Endodermal cell (in vitro differentiated cells): ENCODE measurements around the gene ZNF341. TPM values are rescaled to one million over a fixed set of nuclear protein-coding genes. Genes with fewer than 3 reads are reported as not detected.

ENCODE experiments used
- DNase-seq: peaks from one replicate; pipeline ENCODE4 v3.0.0-alpha.2; 2017
- H3K27ac ChIP-seq: 2 replicates; pipeline ENCODE4 v1.5.1; 2013; ENCODE audit warnings: mild to moderate bottlenecking, low read depth, low read length, moderate library complexity
- H3K27me3 ChIP-seq: 2 replicates; pipeline ENCODE4 v1.6.1; 2013; ENCODE audit warnings: mild to moderate bottlenecking, low read length, moderate library complexity; ENCODE audit not compliant: insufficient read depth, control insufficient read depth, poor library complexity, severe bottlenecking
- H3K36me3 ChIP-seq: 2 replicates; pipeline ENCODE4 v1.7.0; 2013; ENCODE audit warnings: mild to moderate bottlenecking, low read length, moderate library complexity; ENCODE audit not compliant: control insufficient read depth, insufficient read depth
- H3K4me1 ChIP-seq: one replicate; pipeline ENCODE4 v1.7.0; 2013; ENCODE audit warnings: low read length; ENCODE audit not compliant: control insufficient read depth, insufficient read depth
- H3K4me3 ChIP-seq: 2 replicates; pipeline ENCODE4 v1.5.1; 2013; ENCODE audit warnings: mild to moderate bottlenecking, low read length, moderate library complexity
- H3K9ac ChIP-seq: 2 replicates; pipeline ENCODE4 v1.6.1; 2013; ENCODE audit warnings: mild to moderate bottlenecking, low read length, moderate library complexity; ENCODE audit not compliant: poor library complexity, severe bottlenecking; ENCODE audit errors: extremely low read depth
- H3K9me3 ChIP-seq: 2 replicates; pipeline ENCODE4 v1.6.1; 2013; ENCODE audit warnings: mild to moderate bottlenecking, low read length, moderate library complexity; ENCODE audit not compliant: control insufficient read depth
- H3K27ac Mint-ChIP-seq: 2 replicates; pipeline ENCODE4 v1.8.0; 2020; ENCODE audit warnings: mixed read lengths
- H3K27me3 Mint-ChIP-seq: 2 replicates; pipeline ENCODE4 v1.8.0; 2021; ENCODE audit warnings: mild to moderate bottlenecking, mixed read lengths; ENCODE audit not compliant: insufficient read depth
- H3K36me3 Mint-ChIP-seq: 2 replicates; pipeline ENCODE4 v1.8.0; 2020; ENCODE audit warnings: low read depth, mixed read lengths
- H3K4me1 Mint-ChIP-seq: 2 replicates; pipeline ENCODE4 v1.8.0; 2020; ENCODE audit warnings: mixed read lengths
- H3K4me3 Mint-ChIP-seq: 2 replicates; pipeline ENCODE4 v1.8.0; 2020; ENCODE audit warnings: mild to moderate bottlenecking, moderate library complexity, mixed read lengths
- H3K9me3 Mint-ChIP-seq: 2 replicates; pipeline ENCODE4 v1.8.0; 2020; ENCODE audit warnings: mild to moderate bottlenecking, mixed read lengths
- whole genome bisulfite sequencing, 2 experiments: methylation state at CpG; one replicate each; pipeline versions ENCODE4 v1.1.5 to v1.1.7; 2013; ENCODE audit warnings: missing lambda C conversion rate in 2 of 2, mixed read lengths in 1 of 2; ENCODE audit not compliant: insufficient coverage in 1 of 2, insufficient read length in 1 of 2; 5-methylcytosine and 5-hydroxymethylcytosine counted together
- long read RNA-seq, 4 experiments: library from polyadenylated mRNA in 2 of 4; library from RNA in 1 of 4; library from capped mRNA in 1 of 4; stranded (forward) in 3 of 4; unstranded in 1 of 4; transcript quantifications; one replicate each; pipeline ENCODE4 v2.0.0, GENCODE V29; 2020 to 2021; ENCODE audit warnings: inconsistent platforms in 1 of 4
- polyA plus RNA-seq, 2 experiments: library from polyadenylated mRNA; stranded (reverse); fragments of 50-300 nt; gene quantifications; one replicate each; pipeline ENCODE4 v1.2.3, GENCODE V29; 2013
- total RNA-seq, 2 donors: library from RNA; stranded (reverse); fragmentation: NEBNext Ultra II Directional in 1 of 2; extraction: Animal tissue kit (Norgen Biotek cat#: 25700) in 1 of 2; gene quantifications; 2 replicates in 1 of 2; 3 replicates in 1 of 2; pipeline ENCODE4 v1.2.1, GENCODE V29; 2021
- TF ChIP-seq, protein P1 (sequence below): fragments of 200-600 bp; sonication (generic); conservative IDR thresholded peaks from 2 replicates; pipeline ENCODE4 v1.5.0; 2021; ENCODE audit warnings: antibody characterized with exemption, mild to moderate bottlenecking

The ZNF341 gene
- total RNA-seq, result 1 to 10 TPM; 5.4 to 6.5 TPM
- 4.3 TPM for polyA plus RNA-seq (2013, experiment 1 of 2)
- 3.7 TPM for polyA plus RNA-seq (2013, experiment 2 of 2)
- long read RNA-seq, experiment 1, result 0 reads
- long read RNA-seq, experiment 2, transcript ZNF341-201 (15 exons, 3,661 nt), result major isoform, 8 of 17 reads
- long read RNA-seq, experiment 2, partial matches to known transcripts, result 2 of 17 reads
- long read RNA-seq, experiment 2, other reads (novel, unspliced or antisense), result 2 of 17 reads
- long read RNA-seq, experiment 3, transcript ZNF341-201 (15 exons, 3,661 nt), result major isoform, 21 of 38 reads
- long read RNA-seq, experiment 3, transcript ZNF341-202 (15 exons, 3,579 nt), result minor isoform, 10 of 38 reads
- long read RNA-seq, experiment 3, partial matches to known transcripts, result 1 of 38 reads
- long read RNA-seq, experiment 3, other reads (novel, unspliced or antisense), result 6 of 38 reads
- long read RNA-seq, experiment 4, result 0 reads

DNA sequence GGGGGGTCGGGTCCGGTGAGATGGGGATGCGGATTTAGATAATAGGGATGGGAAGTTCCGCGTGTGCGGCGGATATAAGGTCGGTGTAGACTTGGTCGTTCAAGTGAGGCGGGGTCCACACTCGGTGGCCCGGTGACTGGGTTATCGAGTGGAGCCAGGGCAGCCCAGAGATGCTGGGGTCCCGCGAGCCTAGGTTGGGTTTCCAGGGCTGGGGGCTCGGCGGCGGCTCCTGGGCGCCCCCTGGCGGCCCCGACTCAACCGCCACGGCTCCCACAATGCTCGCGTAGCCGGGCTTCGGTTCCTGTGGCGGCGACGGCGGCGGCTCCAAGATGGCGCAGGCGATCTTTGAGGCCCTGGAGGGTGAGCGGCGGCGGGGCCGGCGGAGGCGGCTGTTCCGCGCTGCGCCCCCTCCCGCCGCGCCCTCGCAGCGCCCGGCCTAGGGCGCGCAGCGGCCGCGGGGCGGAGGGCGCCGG lies at the start of gene ZNF341:
Gene ZNF341 (plus strand): TSS at position 304 of the 473 bp plus-strand sequence. CDS start 26 bp downstream, at position 330.
- peaks cover 13% of the 10 kb centered on the region for H3K36me3 Mint-ChIP-seq
- H3K27ac ChIP-seq, result peak within 1 kb of the TSS; percentile 80
- no peaks in the 10 kb centered on the region for H3K27me3 ChIP-seq
- DNase-seq, result peak; percentile 96
- peak within 1 kb of the TSS; percentile 43 for H3K9ac ChIP-seq
- H3K4me1 ChIP-seq, result no peaks in the 10 kb centered on the region
- peak within 1 kb of the TSS; percentile 82 for H3K27ac Mint-ChIP-seq
- H3K9me3 Mint-ChIP-seq, result peaks cover 17% of the 10 kb centered on the region
- peaks cover 1% of the 10 kb centered on the region for H3K36me3 ChIP-seq
- peaks cover 17% of the 10 kb centered on the region for H3K9me3 ChIP-seq
- TF ChIP-seq, protein P1, sequence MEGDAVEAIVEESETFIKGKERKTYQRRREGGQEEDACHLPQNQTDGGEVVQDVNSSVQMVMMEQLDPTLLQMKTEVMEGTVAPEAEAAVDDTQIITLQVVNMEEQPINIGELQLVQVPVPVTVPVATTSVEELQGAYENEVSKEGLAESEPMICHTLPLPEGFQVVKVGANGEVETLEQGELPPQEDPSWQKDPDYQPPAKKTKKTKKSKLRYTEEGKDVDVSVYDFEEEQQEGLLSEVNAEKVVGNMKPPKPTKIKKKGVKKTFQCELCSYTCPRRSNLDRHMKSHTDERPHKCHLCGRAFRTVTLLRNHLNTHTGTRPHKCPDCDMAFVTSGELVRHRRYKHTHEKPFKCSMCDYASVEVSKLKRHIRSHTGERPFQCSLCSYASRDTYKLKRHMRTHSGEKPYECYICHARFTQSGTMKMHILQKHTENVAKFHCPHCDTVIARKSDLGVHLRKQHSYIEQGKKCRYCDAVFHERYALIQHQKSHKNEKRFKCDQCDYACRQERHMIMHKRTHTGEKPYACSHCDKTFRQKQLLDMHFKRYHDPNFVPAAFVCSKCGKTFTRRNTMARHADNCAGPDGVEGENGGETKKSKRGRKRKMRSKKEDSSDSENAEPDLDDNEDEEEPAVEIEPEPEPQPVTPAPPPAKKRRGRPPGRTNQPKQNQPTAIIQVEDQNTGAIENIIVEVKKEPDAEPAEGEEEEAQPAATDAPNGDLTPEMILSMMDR, result peak; percentile 100
- peak within 1 kb of the TSS; percentile 83 for H3K4me3 ChIP-seq
- no peaks in the 10 kb centered on the region for H3K27me3 Mint-ChIP-seq
- peaks cover 19% of the 10 kb centered on the region for H3K4me1 Mint-ChIP-seq
- peak within 1 kb of the TSS; percentile 57 for H3K4me3 Mint-ChIP-seq
- 5 to 8% methylated on average over 6 to 57 of the region's 57 CpGs for WGBS, 2 experiments

DNA sequence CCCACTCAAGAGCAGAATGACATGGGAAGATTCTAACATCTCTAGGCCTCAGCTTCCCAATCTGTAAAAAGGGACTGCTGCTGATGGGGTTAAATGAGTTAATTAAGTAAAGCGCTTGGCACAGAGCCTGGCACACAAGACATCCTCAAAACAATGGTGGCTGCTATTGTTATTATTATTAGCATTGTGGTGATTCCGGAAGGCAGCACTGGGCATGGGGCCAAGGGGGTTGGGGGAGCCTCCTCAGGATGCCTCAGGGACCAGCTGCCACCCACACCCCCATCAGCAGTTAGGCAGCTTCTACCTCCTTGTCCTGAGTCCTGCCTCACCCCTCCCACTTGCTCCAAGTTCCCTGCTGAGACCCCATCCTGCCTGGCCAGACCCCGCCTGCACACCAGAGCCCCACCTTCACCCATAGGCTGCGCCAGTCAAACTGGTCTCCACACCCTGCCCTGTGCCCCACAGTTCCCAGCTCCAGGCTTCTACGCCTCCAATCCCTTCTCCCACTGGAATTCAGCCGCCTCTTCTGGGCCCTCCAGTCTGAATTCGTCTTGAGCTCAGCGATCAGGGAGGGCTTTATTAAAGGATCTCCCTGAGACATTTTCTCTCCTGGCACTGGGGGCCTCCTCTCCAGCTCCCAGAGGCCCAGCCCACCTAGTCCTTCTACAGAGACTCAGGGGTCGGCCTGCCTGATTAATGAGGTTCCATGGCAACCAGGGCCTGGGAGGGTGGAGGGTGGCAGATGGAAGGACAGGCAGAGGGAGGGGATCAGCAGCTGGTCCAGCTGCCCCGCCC lies 47.1 kb upstream of the ZNF341 start:
- Mint-ChIP-seq H3K4me1 (peaks cover 28% of the 10 kb centered on the region), H3K27ac (peak overlapping the region; percentile 91), H3K27me3 (peaks cover 3% of the 10 kb centered on the region), H3K4me3 (peak overlapping the region; percentile 79), H3K36me3 (peaks cover under 1% of the 10 kb centered on the region), H3K9me3 (no peaks in the 10 kb centered on the region)
- Histone ChIP-seq H3K27ac (peak overlapping the region; percentile 79), H3K4me3 (peak overlapping the region; percentile 88), H3K9me3 (no peaks in the 10 kb centered on the region), H3K9ac (peak overlapping the region; percentile 57), H3K4me1 (peaks cover 6% of the 10 kb centered on the region), H3K36me3 (peaks cover 7% of the 10 kb centered on the region), H3K27me3 (no peaks in the 10 kb centered on the region)
- TF ChIP-seq, protein P1, result no peak
- peak; percentile 83 for DNase-seq
- 48 to 57% methylated on average over 5 to 10 of the region's 10 CpGs for WGBS, 2 experiments

DNA sequence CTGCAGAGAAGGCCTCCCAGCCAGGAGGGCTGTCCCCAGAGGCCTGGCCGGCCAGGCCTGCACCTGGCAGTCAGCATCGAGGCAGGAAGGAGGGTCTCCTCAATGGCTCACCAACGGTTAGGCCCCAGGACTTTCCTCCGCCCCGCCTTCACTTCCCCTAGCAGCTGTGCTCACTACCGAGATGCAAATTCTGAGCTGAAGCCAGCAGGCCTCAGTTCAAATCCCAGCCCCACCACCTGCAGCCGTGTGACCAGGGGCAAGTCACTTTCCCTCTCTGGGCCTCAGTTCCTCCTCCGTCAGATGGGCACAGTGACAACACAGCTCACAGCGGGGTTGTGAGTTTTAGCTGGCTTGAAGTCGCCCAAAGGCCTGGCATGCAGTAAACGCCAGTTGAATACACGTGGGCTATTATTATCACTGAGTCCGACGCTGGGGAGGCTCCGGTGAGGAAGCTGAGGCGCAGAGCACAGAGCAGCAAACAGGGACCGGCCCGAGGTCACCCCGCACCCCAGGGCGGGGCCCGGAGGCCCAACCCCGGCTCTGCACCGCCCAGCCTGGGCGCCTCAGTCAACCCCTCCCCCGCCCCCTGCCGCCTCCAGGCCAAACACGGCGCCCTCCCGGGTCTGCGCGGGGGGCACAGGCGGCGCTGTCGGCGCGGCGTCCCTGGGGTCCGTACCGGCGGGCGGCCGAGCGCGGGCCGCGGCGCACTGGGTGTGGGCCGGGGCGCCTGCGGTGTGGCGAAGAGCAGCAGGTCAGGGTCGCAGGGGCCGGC lies 46.3 kb upstream of the ZNF341 start:
- H3K36me3 Mint-ChIP-seq, result no peaks in the 10 kb centered on the region
- H3K27ac Mint-ChIP-seq, result peak overlapping the region; percentile 91
- no peaks in the 10 kb centered on the region for H3K27me3 ChIP-seq

More for the DNA sequence above, 46.3 kb upstream of the ZNF341 start:
- TF ChIP-seq, protein P1, result no peak
- H3K4me1 ChIP-seq, result peaks cover 10% of the 10 kb centered on the region
- DNase-seq, result peak; percentile 80
- peaks cover 34% of the 10 kb centered on the region for H3K4me1 Mint-ChIP-seq
- no peaks in the 10 kb centered on the region for H3K9me3 ChIP-seq
- peak overlapping the region; percentile 57 for H3K9ac ChIP-seq
- H3K27ac ChIP-seq, result peak overlapping the region; percentile 79
- H3K4me3 ChIP-seq, result peak overlapping the region; percentile 88
- peak overlapping the region; percentile 79 for H3K4me3 Mint-ChIP-seq
- peaks cover 3% of the 10 kb centered on the region for H3K36me3 ChIP-seq
- WGBS, 2 experiments, result 2 to 5% methylated on average over 17 to 53 of the region's 53 CpGs
- H3K27me3 Mint-ChIP-seq, result peaks cover 5% of the 10 kb centered on the region
- no peaks in the 10 kb centered on the region for H3K9me3 Mint-ChIP-seq
